Measurements from ENCODE around the gene AKT2. TPM values are rescaled to one million over a fixed set of nuclear protein-coding genes. Genes with fewer than 3 reads are reported as not detected.

Gene AKT2
- total RNA-seq, 1 donor from 2014 or later: 107 TPM

DNA sequence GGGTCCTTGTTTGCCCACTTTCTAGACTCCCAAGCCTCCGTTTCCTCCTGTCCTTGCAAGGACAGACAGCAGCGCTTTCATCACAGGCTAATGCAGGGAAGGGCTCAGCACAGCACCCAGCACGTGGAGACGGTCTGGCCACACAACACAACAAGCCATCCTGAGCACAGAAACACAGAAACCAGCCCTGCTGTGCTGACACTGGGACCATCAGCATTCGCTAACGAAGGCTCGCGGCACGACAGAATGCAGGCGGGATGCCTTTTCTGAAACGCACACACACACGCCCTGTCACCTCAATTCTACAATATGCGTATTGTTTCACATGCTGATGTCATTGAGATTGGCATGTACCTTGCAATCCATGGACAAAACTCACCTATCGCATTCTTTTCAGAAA, 12.9 kb downstream of the AKT2 start:
- intact Hi-C loops (cut with micrococcal nuclease): no loop called here

DNA sequence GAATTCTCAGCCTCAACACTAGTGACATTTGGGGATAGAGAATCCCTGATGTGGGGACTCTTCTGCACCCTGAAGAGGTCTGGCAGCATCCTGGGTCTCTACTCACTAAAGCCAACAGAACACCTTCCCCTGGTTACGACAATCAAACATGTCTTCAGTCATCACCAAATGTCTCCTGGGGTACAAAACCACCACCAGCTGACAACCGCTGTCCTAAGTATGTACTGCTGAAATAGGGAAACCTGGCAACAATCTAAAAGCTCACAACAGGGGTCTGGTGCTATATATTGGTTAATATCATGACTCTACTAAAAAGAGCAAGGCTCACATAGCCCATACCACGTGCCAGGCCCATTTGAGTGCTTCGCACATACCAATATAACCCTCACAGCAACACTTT, 13.4 kb downstream of the AKT2 start:
- H3K4me3 ChIP-seq: no peak overlapping the region
- H3K9me3 ChIP-seq (replicated peaks): no peaks in the 10 kb centered on the region
- peaks cover 94% of the 10 kb centered on the region for H3K4me1 ChIP-seq
- DNase-seq: no peak
- peaks cover 3% of the 10 kb centered on the region for H3K36me3 ChIP-seq
- no peaks in the 10 kb centered on the region for H3K27me3 ChIP-seq (ENCODE audit: low read depth)
- intact Hi-C loops (cut with micrococcal nuclease): no loop called here
- TF ChIP-seq, protein P1, sequence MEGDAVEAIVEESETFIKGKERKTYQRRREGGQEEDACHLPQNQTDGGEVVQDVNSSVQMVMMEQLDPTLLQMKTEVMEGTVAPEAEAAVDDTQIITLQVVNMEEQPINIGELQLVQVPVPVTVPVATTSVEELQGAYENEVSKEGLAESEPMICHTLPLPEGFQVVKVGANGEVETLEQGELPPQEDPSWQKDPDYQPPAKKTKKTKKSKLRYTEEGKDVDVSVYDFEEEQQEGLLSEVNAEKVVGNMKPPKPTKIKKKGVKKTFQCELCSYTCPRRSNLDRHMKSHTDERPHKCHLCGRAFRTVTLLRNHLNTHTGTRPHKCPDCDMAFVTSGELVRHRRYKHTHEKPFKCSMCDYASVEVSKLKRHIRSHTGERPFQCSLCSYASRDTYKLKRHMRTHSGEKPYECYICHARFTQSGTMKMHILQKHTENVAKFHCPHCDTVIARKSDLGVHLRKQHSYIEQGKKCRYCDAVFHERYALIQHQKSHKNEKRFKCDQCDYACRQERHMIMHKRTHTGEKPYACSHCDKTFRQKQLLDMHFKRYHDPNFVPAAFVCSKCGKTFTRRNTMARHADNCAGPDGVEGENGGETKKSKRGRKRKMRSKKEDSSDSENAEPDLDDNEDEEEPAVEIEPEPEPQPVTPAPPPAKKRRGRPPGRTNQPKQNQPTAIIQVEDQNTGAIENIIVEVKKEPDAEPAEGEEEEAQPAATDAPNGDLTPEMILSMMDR (IDR thresholded peaks at IDR 0.05; ENCODE audit: borderline replicate concordance): no peak
- H3K27ac ChIP-seq (replicated peaks): no peak overlapping the region

More for the DNA sequence above, 12.9 kb downstream of the AKT2 start:
- Histone ChIP-seq H3K9me3 (replicated peaks) (no peaks in the 10 kb centered on the region), H3K36me3 (peaks cover 3% of the 10 kb centered on the region), H3K27me3 (ENCODE audit: low read depth) (no peaks in the 10 kb centered on the region), H3K4me1 (peaks cover 94% of the 10 kb centered on the region), H3K4me3 (no peak overlapping the region), H3K27ac (replicated peaks) (no peak overlapping the region)
- TF ChIP-seq, protein P1 (IDR thresholded peaks at IDR 0.05; ENCODE audit: borderline replicate concordance): no peak
- no peak for DNase-seq

DNA sequence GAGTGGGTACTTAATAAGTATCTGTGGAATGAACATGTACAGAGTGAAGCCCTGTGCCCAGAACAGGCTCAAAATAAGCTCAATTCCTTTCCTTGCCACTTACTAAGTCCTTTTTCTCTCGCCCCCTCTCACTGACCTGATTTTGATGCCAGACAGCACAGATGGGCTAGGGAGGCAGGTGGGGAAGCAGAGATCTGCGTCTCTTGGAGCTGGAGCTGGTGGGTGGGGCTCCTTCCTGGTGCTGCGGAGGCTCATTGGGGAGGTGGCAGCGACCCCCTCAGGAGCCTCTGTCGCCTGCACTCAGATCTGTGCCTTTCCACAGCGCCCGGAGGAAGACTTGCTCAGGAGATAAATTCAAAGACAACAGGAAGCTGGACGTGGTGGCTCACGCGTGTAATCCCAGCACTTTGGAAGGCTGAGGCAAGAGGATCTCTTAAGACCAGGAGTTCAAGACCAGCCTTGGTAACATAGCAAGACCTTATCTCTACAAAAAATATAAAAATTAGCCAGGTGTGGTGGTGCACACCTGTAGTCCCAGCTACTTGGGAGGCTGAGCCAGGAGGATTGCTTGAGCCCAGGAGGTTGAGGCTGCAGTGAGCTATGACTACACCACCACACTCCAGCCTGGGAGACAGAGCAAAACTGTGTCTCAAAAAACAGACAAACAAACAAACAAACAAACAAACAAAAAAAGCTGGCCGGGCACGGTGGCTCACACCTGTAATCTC, 14.6 kb downstream of the AKT2 start:
- Histone ChIP-seq H3K9me3 (replicated peaks) (no peaks in the 10 kb centered on the region), H3K36me3 (peaks cover 3% of the 10 kb centered on the region), H3K4me3 (no peak overlapping the region), H3K27ac (replicated peaks) (peak overlapping the region; percentile 5), H3K27me3 (ENCODE audit: low read depth) (no peaks in the 10 kb centered on the region), H3K4me1 (peaks cover 97% of the 10 kb centered on the region)
- TF ChIP-seq, protein P1 (IDR thresholded peaks at IDR 0.05; ENCODE audit: borderline replicate concordance): peak; percentile 29
- intact Hi-C loops (cut with micrococcal nuclease): no loop called here
- no peak for DNase-seq

DNA sequence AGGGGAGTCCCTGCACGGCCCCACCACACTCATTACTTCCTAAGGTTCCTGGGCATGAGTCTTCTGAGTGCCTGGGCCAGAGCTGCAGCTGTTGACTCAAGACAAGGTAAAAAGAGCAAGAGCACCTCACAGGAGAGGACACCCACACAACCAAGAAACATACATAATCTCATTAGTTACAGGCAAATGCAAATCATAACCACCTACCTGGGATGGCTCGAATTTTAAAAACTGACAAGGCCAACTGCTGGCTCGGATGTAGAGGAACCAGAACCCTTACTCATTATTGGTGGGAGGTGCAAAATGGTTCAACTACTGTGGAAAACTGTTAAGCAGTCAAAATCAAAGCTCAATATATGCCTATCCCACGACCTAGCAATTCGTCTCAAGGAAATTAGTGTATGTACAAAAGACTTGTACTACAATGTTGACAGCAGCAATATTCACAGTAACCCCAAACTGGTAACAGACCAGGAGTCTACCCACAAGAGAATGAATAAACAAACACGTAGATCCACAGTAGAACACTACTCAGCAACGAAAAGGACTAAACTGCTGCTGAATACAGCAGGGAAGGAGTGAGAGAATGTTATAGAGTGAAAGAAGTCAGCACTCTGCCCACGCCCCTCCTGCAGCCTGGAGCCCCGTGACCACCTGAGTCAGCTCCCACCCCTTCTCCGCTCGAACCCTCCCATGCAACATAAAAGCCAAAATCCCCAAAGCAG, 15.8 kb downstream of the AKT2 start:
- no peaks in the 10 kb centered on the region for H3K9me3 ChIP-seq (replicated peaks)
- no peaks in the 10 kb centered on the region for H3K27me3 ChIP-seq (ENCODE audit: low read depth)
- DNase-seq: no peak
- peak overlapping the region; percentile 80 for H3K27ac ChIP-seq (replicated peaks)
- H3K36me3 ChIP-seq: peaks cover 8% of the 10 kb centered on the region
- no peak overlapping the region for H3K4me3 ChIP-seq
- TF ChIP-seq, protein P1 (IDR thresholded peaks at IDR 0.05; ENCODE audit: borderline replicate concordance): no peak
- intact Hi-C loops (cut with micrococcal nuclease): no loop called here
- H3K4me1 ChIP-seq: peaks cover 96% of the 10 kb centered on the region

DNA sequence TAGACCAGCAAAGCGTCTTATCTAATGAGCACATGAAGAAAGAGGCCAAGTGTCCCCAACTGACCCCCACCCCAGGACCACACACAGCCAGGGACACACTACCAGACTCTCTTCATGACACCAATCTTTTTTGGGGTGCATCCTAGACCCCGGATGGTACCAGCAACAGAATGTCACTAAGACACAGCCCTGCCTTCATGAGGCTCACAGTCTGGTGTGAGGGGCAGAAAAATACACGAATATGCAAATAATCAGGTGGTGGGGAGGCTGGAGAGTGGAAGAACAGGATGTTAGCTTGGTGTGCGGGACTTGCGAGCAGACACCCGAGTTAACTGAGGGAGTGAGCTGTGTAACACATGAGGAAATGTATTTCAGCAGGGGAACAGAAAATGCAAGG, 17.5 kb downstream of the AKT2 start:
- Histone ChIP-seq H3K9me3 (replicated peaks) (no peaks in the 10 kb centered on the region), H3K36me3 (peaks cover 25% of the 10 kb centered on the region), H3K27ac (replicated peaks) (peak overlapping the region; percentile 80), H3K27me3 (ENCODE audit: low read depth) (no peaks in the 10 kb centered on the region), H3K4me3 (no peak overlapping the region), H3K4me1 (peaks cover 88% of the 10 kb centered on the region)
- TF ChIP-seq, protein P1 (IDR thresholded peaks at IDR 0.05; ENCODE audit: borderline replicate concordance): no peak
- DNase-seq: no peak
- intact Hi-C loops (cut with micrococcal nuclease): no loop called here

All from left ventricle myocardium inferior (tissue), 1 donor.